Measurements from ENCODE around the gene PLEKHF1. TPM values are rescaled to one million over a fixed set of nuclear protein-coding genes. Genes with fewer than 3 reads are reported as not detected.
A peak's percentile ranks its signal among the peaks of the same experiment; 100 is the strongest.
"Not testable (repeated sequence)": the region's sequence is repeated elsewhere in the genome, so short reads cannot be mapped to it uniquely, and the experiment has no call there.

Gene PLEKHF1
- total RNA-seq, 1 donor from 2014 or later, result 11.3 TPM

GRCh38 chr19:29696565-29696846 is 31.2 kb downstream of the PLEKHF1 start:
- ATAC-seq (no peak), DNase-seq (ENCODE audit: low spot score) (no peak)

DNA sequence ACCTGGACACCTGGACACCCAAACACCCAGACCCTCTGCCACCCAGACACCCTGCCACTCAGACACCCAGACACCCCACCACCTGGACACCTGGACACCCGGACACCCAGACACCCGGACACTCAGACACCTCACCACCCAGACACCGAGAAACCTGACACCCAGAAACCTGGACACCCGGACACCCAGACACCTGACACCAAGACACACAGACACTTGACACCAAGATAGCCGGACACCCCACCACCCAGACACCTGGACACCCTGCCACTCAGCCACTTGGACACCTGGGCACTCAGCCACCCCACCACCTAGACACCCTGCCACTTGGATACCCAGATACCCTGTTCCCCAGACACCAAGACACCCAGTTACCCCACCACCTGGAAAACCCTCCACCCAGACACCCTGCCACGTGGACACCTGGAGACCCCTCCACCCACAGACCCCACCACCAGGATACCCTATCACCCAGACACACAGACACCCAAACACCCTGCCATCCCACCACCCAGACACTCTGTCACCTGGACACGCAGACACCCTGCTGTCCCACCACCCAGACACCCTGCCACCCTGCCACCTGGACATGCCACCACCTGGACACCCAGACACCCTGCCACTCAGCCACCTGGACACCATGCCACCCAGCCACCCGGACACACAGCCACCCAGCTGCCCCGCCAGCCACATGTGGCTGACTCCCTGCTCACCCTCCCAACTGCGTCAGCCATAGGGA is 32.4 kb downstream of the PLEKHF1 start:
- DNase-seq (ENCODE audit: low spot score) (no peak), ATAC-seq (no peak)

DNA sequence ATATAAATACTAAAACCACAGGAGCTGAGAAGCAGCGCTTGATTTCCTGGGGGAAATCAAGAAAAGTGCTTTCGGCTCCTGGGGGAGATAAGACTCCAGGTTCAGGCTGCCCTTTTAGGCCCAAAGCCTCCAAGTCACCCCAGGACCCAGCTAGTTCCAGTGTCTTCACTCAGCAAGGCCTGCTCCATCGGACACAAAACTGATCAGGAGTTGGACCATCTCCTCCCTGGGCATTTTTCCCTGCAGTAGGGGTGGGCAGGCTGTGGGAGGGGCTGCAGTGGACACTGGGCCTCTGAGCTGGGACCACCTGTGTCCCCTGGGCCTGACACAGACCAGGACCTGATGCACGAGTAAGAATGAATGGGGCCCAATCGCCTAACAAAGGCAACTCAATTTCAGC is 34.6 kb downstream of the PLEKHF1 start:
- DNase-seq (ENCODE audit: low spot score), result no peak

DNA sequence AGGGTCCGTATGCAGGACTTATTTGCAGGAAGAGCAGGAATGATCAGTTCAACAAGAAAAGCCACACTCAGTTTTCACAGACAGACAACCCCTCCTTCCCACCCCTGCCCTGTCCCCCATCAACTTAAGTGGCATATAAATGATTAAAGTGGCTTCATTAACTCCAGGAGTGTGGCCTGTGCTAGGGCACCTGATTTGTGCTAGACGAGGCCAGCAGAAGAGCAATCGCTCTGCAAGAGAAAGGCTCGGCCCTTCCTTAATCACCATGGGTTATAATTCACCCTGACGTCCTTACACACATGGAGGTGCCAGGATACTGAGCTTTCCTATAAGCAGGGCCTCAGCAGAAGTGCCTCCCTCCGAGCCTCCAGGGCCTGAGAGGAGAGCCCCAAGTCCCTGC is 35.2 kb downstream of the PLEKHF1 start:
- no peak for ATAC-seq
- DNase-seq (ENCODE audit: low spot score), result no peak

More for the DNA sequence above, 34.6 kb downstream of the PLEKHF1 start:
- no peak for ATAC-seq

DNA sequence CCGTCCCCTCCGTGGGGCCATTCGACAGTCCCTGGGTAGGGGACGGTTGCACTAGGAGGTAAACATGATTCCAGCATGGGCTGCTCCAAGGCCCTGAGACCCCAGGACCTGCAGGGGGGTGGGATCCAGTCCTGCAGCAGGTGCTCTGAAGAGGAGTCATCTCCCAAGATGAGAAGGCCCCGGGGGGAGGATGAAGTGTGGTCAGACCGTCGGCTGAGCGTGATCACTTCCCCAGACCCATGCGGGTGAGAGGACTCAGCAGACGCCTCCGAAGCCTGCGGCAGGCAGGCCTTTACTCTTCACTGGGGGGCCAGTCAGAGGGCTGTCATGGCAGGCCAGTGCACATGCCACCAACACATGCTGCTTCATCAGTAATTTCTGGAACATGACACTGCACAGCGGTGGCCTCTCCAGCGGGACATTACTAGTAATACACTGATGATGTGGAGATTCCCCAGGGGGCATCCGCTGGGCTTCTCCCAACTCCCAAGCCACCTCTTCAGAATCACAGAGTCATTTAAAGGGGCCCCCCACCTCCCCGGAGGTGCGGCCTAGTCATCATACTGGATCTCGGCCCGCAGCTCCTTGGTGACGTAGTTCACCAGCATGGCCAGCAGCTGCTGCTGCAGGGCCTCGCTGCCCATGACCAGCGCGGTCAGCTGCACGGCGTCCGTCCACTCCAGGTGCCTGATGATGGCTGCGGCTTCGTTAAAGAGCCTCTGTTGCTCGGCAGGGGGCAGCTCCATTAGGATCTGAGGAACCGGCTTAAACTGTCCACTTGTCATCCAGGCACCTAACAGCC is 37.1 kb downstream of the PLEKHF1 start:
- DNase-seq (ENCODE audit: low spot score) (no peak), ATAC-seq (no peak)

DNA sequence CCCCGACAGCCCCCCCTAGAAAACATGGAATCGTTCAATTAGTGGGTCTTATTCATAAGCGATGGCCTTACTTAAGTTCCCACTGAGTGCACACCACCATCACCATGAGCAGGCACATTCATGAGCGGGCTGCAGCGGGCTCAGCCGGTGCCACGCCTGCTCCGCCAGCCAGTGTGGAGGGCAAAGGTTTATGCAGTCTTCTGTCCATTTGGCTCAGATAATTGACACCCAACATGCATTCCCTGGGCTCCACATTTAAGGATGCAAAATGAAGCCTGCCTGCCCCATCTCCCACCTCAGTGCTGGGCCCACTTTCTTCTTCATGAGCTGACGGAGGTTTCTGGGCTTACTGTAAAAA is 37.7 kb downstream of the PLEKHF1 start:
- peak; percentile 66 for ATAC-seq
- no peak for DNase-seq (ENCODE audit: low spot score)

DNA sequence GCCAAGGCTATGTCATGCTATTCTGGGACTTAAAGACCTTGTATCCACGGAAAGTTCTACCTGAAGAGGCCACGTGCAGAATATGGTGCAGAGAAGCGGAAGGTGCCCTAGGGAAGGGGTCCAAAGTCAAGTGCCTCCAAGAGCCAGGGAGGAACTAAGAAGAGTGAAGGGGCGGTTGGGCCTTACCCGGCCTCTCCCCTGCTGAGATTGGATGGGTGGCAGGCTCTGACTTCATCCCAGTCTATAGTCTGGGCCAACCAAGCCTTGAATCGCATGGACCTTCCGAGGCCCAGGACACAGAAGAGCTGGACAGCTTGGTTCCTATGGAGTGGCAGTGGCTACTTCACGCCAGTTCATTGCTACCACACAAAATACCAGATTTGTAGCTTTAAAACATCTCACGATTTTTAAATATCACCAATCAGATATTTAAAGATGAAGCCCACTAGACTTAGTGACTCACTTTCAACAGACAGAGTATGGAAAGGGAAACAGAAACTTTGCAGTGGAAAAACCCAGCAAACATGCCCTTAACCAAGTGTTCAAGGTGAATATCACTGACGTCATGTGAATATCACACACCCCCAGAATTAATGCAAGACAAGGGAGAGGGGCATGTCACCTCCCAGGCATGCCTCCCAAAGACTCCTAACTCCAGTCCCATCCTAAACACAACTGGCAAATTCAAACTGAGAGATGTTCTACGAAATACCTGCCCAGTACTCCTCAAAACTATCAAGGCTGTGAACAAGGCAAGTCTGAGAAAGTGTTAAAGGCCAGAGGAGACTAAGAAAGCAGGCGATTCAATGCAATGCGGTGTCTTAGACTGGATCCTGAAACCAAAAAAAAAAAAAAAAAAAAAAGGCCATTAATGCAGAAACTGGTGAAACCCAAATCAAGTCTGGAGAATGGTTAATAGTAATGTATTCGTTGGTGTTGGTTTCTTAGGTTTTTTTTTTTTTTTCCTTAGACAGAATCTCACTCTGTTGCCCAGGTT is 39.6 kb downstream of the PLEKHF1 start:
- peak; percentile 2 for ATAC-seq

GRCh38 chr19:29705706-29706105 is 40.4 kb downstream of the PLEKHF1 start:
- DNase-seq (ENCODE audit: low spot score) (no peak), ATAC-seq (no peak)

More for the DNA sequence above, 39.6 kb downstream of the PLEKHF1 start:
- DNase-seq (ENCODE audit: low spot score), result no peak

DNA sequence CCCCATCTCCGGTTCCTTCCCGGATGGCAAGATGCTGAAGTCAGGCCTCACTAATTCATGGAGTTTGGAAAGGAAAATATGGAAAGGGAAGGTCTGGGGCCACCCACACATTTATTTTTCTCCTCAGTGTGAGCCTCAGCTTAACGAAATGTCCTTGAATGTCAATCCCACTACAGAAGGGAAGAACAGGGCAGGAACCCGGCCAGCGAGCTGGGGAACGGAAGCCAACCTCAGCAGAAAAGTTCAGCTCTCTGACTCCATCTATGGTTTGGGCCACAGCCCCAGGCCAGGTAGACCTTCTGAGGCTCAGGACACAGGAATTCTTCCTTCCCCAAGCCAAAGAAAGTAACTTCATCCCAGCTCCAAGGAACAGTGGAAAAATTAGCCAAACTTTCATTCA is 41.4 kb downstream of the PLEKHF1 start:
- DNase-seq (ENCODE audit: low spot score), result no peak
- peak; percentile 38 for ATAC-seq

DNA sequence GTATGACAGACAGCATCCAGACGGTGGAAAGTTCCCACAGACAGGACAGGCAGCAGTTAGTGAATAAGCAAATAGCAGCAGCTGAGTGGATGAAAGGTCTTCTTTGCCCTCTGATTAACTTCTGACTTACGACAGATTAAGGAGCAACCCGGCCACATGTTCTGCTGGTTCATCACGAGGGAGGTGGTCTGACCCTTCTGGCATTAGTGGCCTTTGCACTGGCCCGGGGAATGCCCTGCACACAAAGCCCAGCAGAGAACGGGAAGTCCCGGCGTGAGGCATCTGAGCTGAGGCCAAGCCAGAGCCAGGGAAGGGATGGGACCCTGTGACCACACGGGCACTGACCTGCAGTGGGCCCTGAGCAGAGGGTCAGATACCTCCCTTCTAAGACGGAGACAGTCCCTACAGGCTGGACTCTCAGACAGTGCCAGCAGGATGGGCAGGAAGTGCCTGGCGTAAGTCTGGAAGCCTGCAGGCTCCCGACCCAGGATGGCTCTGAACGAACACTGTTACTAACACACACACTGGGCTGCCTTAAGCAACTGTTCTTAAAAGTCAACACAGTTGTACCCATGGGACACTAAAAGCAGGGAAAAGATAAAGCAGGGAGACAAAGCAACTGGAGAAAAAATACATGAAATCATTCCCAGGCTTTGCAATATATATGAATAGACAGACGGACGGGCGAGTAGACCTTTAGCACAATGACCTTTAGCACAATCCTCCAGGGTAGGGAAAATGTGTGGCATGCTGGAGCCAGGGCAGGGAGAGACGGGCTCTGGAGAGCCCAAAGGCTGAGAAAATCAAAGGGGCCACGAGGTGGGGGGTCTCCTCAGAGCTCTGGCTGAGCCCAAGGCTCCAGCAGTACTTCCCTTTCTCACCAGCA is 43.5 kb downstream of the PLEKHF1 start:
- ATAC-seq (peak; percentile 79), DNase-seq (ENCODE audit: low spot score) (peak; percentile 96)

DNA sequence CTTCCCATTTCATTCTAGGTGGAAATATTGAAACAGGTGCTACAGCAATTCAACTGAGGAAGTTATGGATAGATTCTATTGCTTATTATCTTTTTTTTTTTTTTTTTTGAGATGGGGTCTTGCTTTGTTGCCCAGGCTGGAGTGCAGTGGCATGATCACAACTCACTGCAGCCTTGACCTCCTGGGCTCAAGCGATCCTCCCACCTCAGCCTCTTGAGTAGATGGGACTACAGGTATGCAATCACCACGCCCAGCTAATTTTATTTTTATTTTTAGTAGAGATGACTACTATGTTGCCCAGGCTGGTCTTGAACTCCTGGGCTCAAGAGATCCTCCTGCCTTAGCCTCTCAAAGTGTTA is 44.2 kb downstream of the PLEKHF1 start:
- DNase-seq (ENCODE audit: low spot score); ATAC-seq: not testable (repeated sequence)

DNA sequence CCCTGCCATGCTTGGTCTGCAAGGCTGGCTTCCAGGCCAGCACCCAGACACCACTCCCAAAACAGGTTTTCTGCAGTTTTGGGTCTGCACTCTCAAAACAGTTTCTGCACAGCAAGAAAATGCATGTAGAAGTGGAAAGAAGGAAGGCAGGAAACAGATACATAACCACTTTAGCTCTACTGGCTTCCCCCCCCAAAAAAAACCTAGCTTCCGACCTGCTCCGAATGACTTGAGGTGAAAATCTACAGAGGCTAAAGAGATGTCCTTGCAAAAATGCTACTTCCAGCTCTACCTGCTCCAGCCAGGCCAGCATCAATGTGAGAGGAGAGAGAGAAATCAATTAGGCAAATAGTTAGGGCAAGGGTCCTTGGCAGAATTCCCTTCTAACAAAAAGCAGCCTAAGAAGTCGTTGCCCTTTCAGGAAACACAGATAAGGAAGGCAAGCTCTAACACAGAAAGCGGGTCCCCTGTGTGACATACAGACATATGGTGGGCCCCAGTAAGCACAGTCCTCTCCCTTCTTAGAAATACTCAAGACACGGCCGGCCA is 46.4 kb downstream of the PLEKHF1 start:
- ATAC-seq, result peak; percentile 10
- peak; percentile 62 for DNase-seq (ENCODE audit: low spot score)

DNA sequence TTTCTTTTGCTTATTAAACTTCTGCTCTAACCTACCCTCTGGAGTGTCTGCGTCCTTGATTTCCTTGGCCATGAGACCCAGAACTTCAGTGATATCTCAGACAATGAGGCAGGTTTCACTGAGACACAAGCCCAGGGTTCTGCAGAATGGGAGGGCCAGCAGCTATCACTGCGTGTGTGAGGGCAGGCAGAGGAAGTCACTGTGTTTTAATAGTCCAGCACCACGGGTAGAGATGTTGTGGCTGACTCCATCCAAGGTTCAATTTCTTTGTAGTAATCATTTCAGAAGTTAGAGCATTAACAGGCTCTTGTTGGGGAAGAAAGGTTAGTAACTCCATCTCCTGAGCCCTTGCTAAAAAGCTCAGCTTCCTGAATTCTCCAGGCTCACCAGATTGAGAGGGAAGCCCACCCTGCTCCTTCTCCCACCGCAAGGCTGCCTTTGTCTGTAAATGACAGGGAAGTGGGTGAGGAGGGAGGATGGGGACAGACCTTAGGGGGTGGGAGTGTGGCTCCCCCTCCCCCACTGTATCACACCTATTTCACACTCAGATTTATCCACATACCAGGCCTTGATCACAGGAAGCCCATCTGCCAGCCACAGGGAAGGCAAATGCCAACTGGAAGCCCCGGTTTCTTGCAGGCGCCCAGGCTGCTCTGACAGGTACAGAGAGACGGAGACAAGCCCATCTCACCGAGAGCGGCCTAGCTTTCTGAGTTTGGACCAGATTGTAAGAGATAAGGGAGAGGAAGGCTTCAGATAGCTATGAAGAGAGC is 47.7 kb downstream of the PLEKHF1 start:
- no peak for DNase-seq (ENCODE audit: low spot score)
- no peak for ATAC-seq

DNA sequence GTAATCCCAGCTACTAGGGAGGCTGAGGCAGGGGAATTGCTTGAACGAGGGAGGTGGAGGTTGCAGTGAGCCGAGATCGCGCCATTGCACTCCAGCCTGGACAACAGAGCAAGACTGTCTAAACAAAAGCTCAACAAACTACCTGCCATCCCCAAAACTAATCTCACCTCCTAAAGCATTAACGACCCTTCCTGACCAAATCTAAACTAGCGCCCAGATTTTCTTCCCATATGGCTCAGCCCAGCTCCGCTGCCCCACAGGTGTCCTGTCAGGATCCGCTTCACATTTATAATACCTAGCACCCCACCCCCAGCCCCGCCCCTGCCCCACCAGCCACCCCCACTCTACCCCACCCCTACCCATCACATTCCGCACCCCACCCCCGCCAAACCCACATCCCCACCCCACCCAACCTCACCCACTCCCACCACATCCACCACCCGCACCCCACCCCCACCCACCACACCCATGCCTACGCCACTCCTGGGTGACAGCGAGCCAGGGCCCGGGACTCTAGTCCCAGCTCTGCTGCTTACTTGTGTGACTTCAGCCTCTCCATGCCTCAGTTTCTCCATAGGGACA is 49.2 kb downstream of the PLEKHF1 start:
- ATAC-seq, result peak; percentile 5
- DNase-seq (ENCODE audit: low spot score), result no peak

DNA sequence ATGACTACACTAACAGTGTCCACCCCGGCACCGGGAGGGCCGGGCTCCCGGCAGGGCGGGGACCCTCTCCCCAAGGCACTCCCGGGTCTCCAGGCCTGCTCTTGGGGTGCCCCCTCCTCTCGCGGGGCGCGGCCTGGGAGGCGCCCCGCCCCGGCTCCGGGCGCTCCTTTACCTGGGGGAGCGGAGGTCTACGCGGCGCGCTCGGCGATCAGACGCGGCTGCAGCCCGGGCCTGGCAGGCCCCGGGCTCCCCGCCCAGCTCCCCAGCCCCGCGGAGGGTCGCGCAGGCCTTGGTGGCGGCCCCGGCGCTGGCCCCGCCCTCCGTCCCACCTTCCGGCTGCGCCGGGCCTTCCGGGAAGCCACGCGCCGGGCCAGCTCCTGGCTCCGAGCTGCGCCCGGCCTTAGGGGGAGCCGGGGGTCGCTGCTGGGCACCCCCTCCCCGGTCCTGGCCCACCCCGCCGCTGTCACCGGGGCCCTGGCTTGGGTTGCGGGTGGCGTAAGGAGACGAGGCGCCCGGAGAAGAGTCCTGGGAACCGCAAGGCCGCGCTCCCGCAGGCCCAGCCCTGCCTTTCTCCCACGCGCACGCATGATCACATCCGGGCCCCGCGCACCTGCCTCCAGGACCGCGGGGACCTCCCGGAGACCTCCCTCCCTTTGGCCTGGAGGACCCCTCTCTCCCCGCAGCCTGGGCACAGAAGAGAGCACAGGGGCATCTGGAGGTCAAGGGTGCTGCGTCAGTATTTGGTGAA is 49.9 kb downstream of the PLEKHF1 start, which contains the start of gene C19orf12:
TSS of gene C19orf12 (minus strand) at position 309 of the 748 bp plus-strand sequence. CDS start 6,848 bp downstream, outside the sequence.
- ATAC-seq, result peak; percentile 72
- peak; percentile 67 for DNase-seq (ENCODE audit: low spot score)

DNA sequence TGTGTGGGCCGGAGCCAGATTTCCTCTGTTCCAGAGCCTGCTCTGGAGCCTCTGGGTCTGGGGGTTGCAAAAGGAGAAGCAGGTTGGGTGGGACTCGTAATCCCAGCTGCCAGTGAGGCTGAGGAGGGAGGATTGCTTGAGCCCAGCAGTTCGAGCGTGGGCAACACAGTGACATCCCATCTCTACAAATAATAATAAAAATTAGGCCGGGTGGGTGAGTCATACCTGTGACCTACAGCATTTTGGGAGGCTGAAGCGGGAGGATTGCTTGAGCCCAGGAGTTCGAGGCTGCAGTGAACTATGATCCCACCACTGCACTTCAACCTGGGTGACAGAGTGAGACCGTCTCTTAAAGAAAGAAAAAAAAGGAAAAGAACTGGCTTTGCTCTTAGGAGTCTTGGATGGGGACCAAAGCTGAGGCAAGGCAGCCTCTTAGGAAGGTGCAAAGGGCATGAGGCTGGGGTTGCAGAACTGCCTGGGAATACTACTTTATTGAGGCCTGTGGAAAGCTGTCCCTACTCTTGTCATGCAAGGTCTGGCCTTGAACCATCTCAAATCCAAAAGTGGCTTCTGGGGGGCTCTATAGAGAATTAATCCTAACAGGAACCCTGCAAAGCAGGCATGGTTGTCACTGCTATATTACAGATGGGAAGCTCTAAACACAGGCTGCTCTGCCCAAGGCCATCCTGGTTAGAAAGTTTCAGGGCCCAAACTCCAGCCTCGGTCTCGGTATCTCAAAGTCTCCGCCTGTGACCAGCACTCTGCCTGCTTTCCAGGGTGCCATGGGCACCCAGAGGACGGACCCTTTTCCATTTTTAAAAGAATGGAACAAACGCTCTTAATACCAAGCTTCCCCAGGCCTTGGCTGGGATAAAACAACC is 50.7 kb downstream of the PLEKHF1 start:
- peak; percentile 68 for DNase-seq (ENCODE audit: low spot score)
- ATAC-seq, result peak; percentile 66

DNA sequence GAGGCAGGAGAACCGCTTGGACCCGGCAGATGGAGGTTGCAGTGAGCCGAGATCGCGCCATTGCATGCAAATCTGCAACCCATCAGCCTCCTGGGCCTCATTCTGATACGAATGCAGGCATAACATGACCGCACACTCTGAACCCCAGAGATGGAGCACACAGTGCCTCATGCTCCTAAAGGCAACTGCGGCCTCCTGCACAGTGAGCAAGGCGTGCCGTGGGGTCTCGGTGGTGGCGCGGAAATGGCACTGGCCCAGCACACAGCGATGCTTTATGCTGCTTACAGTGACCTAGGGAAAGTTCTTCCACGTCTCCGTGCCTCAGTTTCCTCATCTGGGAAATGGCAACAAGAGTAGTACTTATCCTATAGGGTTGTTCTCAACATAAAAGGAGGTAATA is 51.8 kb downstream of the PLEKHF1 start:
- ATAC-seq, result no peak
- no peak for DNase-seq (ENCODE audit: low spot score)
